Measurements from ENCODE around the gene RFX5. TPM values are rescaled to one million over a fixed set of nuclear protein-coding genes. Genes with fewer than 3 reads are reported as not detected.
A peak's percentile ranks its signal among the peaks of the same experiment; 100 is the strongest.

RFX5 gene
- total RNA-seq, 1 experiment from 2014 or later = 34.1 TPM

GRCh38 chr1:151314137-151314875, 32.7 kb downstream of the RFX5 start:
- no peak overlapping the region for H3K9ac ChIP-seq (ENCODE audit: low read length)
- POLR2A ChIA-PET (ENCODE audit: unreplicated experiment) = interaction anchor here (0.7 to 1.2 kb wide), 4 partner anchors 11 to 684 kb away, joined by 3 to 8 read pairs (median 3); partner anchors contain the start of gene PI4KB
- H2AFZ ChIP-seq (ENCODE audit: low read length) = no peak overlapping the region
- ATAC-seq = peak; percentile 59
- no peaks in the 10 kb centered on the region for H3K9me2 ChIP-seq (replicated peaks; ENCODE audit: low read length)
- peaks cover 16% of the 10 kb centered on the region for H4K20me1 ChIP-seq (ENCODE audit: low read length)
- H3K4me1 ChIP-seq (ENCODE audit: insufficient read depth, low read length) = peaks cover 51% of the 10 kb centered on the region
- CTCF ChIA-PET = no interaction called here
- no peaks in the 10 kb centered on the region for H3K9me3 ChIP-seq (ENCODE audit: low read length)
- peak overlapping the region; percentile 74 for H3K4me2 ChIP-seq (ENCODE audit: low read length)
- H3K27ac ChIP-seq (ENCODE audit: low read length) = peak overlapping the region; percentile 91
- no peaks in the 10 kb centered on the region for H3K27me3 ChIP-seq (ENCODE audit: low read length)
- peaks cover 66% of the 10 kb centered on the region for H3K79me2 ChIP-seq (ENCODE audit: low read length)
- peak; percentile 81 for DNase-seq
- no peak overlapping the region for H3K4me3 ChIP-seq (ENCODE audit: low read length)
- TF ChIP-seq EZH2phosphoT487 (IDR thresholded peaks at IDR 0.05; ENCODE audit: borderline replicate concordance, low read length) (no peak), CTCF (conservative IDR thresholded peaks at IDR 0.05; ENCODE audit: low read depth, low read length) (no peak), EZH2 (IDR thresholded peaks at IDR 0.05; ENCODE audit: low read length, unreplicated experiment) (no peak)
- peaks cover 35% of the 10 kb centered on the region for H3K36me3 ChIP-seq (ENCODE audit: low read depth, low read length)
- intact Hi-C loops (cut with micrococcal nuclease) = no loop called here
- peaks cover 18% of the 10 kb centered on the region for H3F3A ChIP-seq (ENCODE audit: low read length, unreplicated experiment)
- no TSS peak for BruUV-seq (replicated peaks)

- intact Hi-C loops (cut with micrococcal nuclease) = no loop called here
- H3K27me3 ChIP-seq (ENCODE audit: low read length) = no peaks in the 10 kb centered on the region
- DNase-seq = no peak
- no peak overlapping the region for H2AFZ ChIP-seq (ENCODE audit: low read length)
- no peak overlapping the region for H3K4me3 ChIP-seq (ENCODE audit: low read length)
- TF ChIP-seq EZH2phosphoT487 (IDR thresholded peaks at IDR 0.05; ENCODE audit: borderline replicate concordance, low read length) = no peak
- TF ChIP-seq CTCF (conservative IDR thresholded peaks at IDR 0.05; ENCODE audit: low read depth, low read length) = no peak
- no peak for TF ChIP-seq EZH2 (IDR thresholded peaks at IDR 0.05; ENCODE audit: low read length, unreplicated experiment)
- H3K9me2 ChIP-seq (replicated peaks; ENCODE audit: low read length) = no peaks in the 10 kb centered on the region
- peaks cover 51% of the 10 kb centered on the region for H3K4me1 ChIP-seq (ENCODE audit: insufficient read depth, low read length)
- peak overlapping the region; percentile 91 for H3K27ac ChIP-seq (ENCODE audit: low read length)
- H3F3A ChIP-seq (ENCODE audit: low read length, unreplicated experiment) = peaks cover 17% of the 10 kb centered on the region
- H3K79me2 ChIP-seq (ENCODE audit: low read length) = peaks cover 71% of the 10 kb centered on the region
- H3K9ac ChIP-seq (ENCODE audit: low read length) = no peak overlapping the region
- ChIA-PET CTCF (interaction anchor here (0.6 kb wide), 1 partner anchor 26 kb away, joined by 7 read pairs; no protein-coding TSS in a partner anchor), POLR2A (ENCODE audit: unreplicated experiment) (interaction anchor here (0.6 to 1.2 kb wide), 4 partner anchors 12 to 93 kb away, joined by 3 to 8 read pairs (median 3); partner anchors contain the start of gene PI4KB)
- no peak for ATAC-seq
- H3K4me2 ChIP-seq (ENCODE audit: low read length) = peak overlapping the region; percentile 74
- H4K20me1 ChIP-seq (ENCODE audit: low read length) = peaks cover 16% of the 10 kb centered on the region
- H3K9me3 ChIP-seq (ENCODE audit: low read length) = no peaks in the 10 kb centered on the region
- TSS peak; percentile 1 for BruUV-seq (replicated peaks)
- peaks cover 40% of the 10 kb centered on the region for H3K36me3 ChIP-seq (ENCODE audit: low read depth, low read length)
Measured at GRCh38 chr1:151313501-151313900, 33.6 kb downstream of the RFX5 start.

GRCh38 chr1:151312826-151313225, 34.2 kb downstream of the RFX5 start:
- intact Hi-C loops (cut with micrococcal nuclease) = no loop called here
- peak overlapping the region; percentile 91 for H3K27ac ChIP-seq (ENCODE audit: low read length)
- DNase-seq (no peak), ATAC-seq (no peak)
- H3K9me2 ChIP-seq (replicated peaks; ENCODE audit: low read length) = no peaks in the 10 kb centered on the region
- H3K4me2 ChIP-seq (ENCODE audit: low read length) = peak overlapping the region; percentile 74
- no TSS peak for BruUV-seq (replicated peaks)
- POLR2A ChIA-PET (ENCODE audit: unreplicated experiment) = interaction anchor here (0.6 kb wide), 1 partner anchor 28 kb away, joined by 3 read pairs; no protein-coding TSS in a partner anchor
- peaks cover 47% of the 10 kb centered on the region for H3K36me3 ChIP-seq (ENCODE audit: low read depth, low read length)
- no peak overlapping the region for H3K4me3 ChIP-seq (ENCODE audit: low read length)
- no peaks in the 10 kb centered on the region for H3K27me3 ChIP-seq (ENCODE audit: low read length)
- peaks cover 72% of the 10 kb centered on the region for H3K79me2 ChIP-seq (ENCODE audit: low read length)
- no peak for TF ChIP-seq CTCF (conservative IDR thresholded peaks at IDR 0.05; ENCODE audit: low read depth, low read length)
- no peak for TF ChIP-seq EZH2 (IDR thresholded peaks at IDR 0.05; ENCODE audit: low read length, unreplicated experiment)
- TF ChIP-seq EZH2phosphoT487 (IDR thresholded peaks at IDR 0.05; ENCODE audit: borderline replicate concordance, low read length) = no peak
- H3K4me1 ChIP-seq (ENCODE audit: insufficient read depth, low read length) = peaks cover 51% of the 10 kb centered on the region
- H4K20me1 ChIP-seq (ENCODE audit: low read length) = peaks cover 16% of the 10 kb centered on the region
- peaks cover 17% of the 10 kb centered on the region for H3F3A ChIP-seq (ENCODE audit: low read length, unreplicated experiment)
- H2AFZ ChIP-seq (ENCODE audit: low read length) = no peak overlapping the region
- CTCF ChIA-PET = interaction anchor here (0.6 kb wide), 1 partner anchor 26 kb away, joined by 7 read pairs; no protein-coding TSS in a partner anchor
- no peak overlapping the region for H3K9ac ChIP-seq (ENCODE audit: low read length)
- no peaks in the 10 kb centered on the region for H3K9me3 ChIP-seq (ENCODE audit: low read length)

All from PC-3 (cell line).